Neural cell (in vitro differentiated cells): ENCODE results near the gene ZNF536.

Source experiments
- EZH2 ChIP-seq: fragments of 200-600, 300-800 bp; shearing (Covaris generic), sonication (generic); IDR thresholded peaks from 2 replicates; pipeline ENCODE4 v1.6.1; 2014; ENCODE audit warnings: antibody characterized with exemption, low read length, borderline replicate concordance, mild to moderate bottlenecking; ENCODE audit not compliant: insufficient read depth, poor library complexity, severe bottlenecking
- MXI1 ChIP-seq: fragments of 450-650 bp; conservative IDR thresholded peaks from 2 replicates; pipeline ENCODE4 v1.6.1; 2014; ENCODE audit warnings: antibody characterized with exemption, mild to moderate bottlenecking; ENCODE audit not compliant: poor library complexity, severe bottlenecking
- POLR2AphosphoS5 ChIP-seq: IDR thresholded peaks from 2 replicates; pipeline ENCODE4 v1.6.1; 2012
- RAD21 ChIP-seq: fragments of 450-650 bp; conservative IDR thresholded peaks from 2 replicates; pipeline ENCODE4 v1.6.1; 2014; ENCODE audit warnings: antibody characterized with exemption, mild to moderate bottlenecking, moderate library complexity
- SMC3 ChIP-seq: fragments of 450-650 bp; conservative IDR thresholded peaks from 2 replicates; pipeline ENCODE4 v1.6.1; 2014; ENCODE audit warnings: antibody characterized with exemption, mild to moderate bottlenecking, moderate library complexity; ENCODE audit not compliant: poor library complexity
- TAF1 ChIP-seq: IDR thresholded peaks from 2 replicates; pipeline ENCODE4 v1.6.1; 2012; ENCODE audit warnings: low read depth
- TF ChIP-seq, protein P1 (sequence below): fragments of 450-650 bp; IDR thresholded peaks from 2 replicates; pipeline ENCODE4 v1.5.1; 2014; ENCODE audit warnings: antibody characterized with exemption, mild to moderate bottlenecking, moderate library complexity; ENCODE audit not compliant: poor library complexity, severe bottlenecking

DNA sequence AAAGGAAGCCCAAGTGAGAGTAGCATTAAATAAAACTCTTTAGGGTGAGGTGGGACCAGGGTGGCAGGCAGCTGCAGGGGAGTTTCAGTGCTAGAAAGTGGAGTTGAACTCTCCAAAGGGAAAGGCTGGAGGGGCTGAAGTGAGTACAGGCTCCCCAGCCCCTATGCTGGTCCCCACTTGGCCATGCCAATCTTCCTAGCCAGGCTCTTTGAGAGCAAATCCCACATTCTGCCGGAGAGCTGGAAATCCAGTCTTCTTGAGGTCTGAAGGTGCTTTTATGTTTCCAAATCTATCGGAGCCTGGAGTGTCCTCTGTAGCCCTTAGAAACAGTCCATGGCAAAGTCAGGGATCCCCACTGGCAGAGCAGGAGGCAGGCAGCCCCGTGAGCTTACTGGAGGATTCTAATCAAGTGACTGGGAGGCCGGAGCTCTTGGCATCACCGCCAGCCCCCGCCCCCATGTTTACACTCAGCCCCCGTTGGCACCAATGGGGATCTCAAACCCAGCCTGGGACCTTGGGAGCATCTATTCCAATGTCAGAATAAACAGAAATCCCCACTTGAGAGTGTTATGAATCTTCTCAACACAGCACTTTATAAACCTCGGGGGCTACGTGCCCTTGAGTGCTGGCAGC, 18.3 kb downstream of the ZNF536 start:
- TF ChIP-seq SMC3 = no peak
- TF ChIP-seq, protein P1, sequence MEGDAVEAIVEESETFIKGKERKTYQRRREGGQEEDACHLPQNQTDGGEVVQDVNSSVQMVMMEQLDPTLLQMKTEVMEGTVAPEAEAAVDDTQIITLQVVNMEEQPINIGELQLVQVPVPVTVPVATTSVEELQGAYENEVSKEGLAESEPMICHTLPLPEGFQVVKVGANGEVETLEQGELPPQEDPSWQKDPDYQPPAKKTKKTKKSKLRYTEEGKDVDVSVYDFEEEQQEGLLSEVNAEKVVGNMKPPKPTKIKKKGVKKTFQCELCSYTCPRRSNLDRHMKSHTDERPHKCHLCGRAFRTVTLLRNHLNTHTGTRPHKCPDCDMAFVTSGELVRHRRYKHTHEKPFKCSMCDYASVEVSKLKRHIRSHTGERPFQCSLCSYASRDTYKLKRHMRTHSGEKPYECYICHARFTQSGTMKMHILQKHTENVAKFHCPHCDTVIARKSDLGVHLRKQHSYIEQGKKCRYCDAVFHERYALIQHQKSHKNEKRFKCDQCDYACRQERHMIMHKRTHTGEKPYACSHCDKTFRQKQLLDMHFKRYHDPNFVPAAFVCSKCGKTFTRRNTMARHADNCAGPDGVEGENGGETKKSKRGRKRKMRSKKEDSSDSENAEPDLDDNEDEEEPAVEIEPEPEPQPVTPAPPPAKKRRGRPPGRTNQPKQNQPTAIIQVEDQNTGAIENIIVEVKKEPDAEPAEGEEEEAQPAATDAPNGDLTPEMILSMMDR = no peak
- no peak for TF ChIP-seq RAD21
- TF ChIP-seq EZH2 = no peak
- no peak for TF ChIP-seq POLR2AphosphoS5
- no peak for TF ChIP-seq MXI1
- no peak for TF ChIP-seq TAF1
